ENCODE data around the gene OVCA2. TPM values are rescaled to one million over a fixed set of nuclear protein-coding genes. Genes with fewer than 3 reads are reported as not detected.

OVCA2 gene
- total RNA-seq, 3 donors from 2014 or later, result 25.3 to 35.5 (median 33.0) TPM

GRCh38 chr17:2018716-2019510 is 22.9 kb upstream of the OVCA2 start:
- no peaks in the 10 kb centered on the region for H3K9me3 ChIP-seq
- ATAC-seq, result peak; percentile 39
- no peak overlapping the region for H3K4me3 ChIP-seq
- peaks cover 3% of the 10 kb centered on the region for H3K4me1 ChIP-seq (ENCODE audit: low read depth)
- H3K36me3 ChIP-seq (ENCODE audit: low read depth), result no peaks in the 10 kb centered on the region
- no peak for TF ChIP-seq CTCF (IDR thresholded peaks at IDR 0.05)
- intact Hi-C loops (cut with DNase I, micrococcal nuclease), result no loop called here
- no peak for DNase-seq

- no peaks in the 10 kb centered on the region for H3K36me3 ChIP-seq (ENCODE audit: low read depth)
- DNase-seq (no peak), ATAC-seq (no peak)
- TF ChIP-seq CTCF (IDR thresholded peaks at IDR 0.05), result no peak
- H3K9me3 ChIP-seq, result no peaks in the 10 kb centered on the region
- intact Hi-C loops (cut with DNase I, micrococcal nuclease), result no loop called here
- peaks cover 11% of the 10 kb centered on the region for H3K4me1 ChIP-seq (ENCODE audit: low read depth)
- H3K4me3 ChIP-seq, result no peak overlapping the region
These were observed 22.1 kb upstream of the OVCA2 start for GRCh38 chr17:2019723-2020122.

GRCh38 chr17:2020721-2021120 is 21.1 kb upstream of the OVCA2 start:
- Histone ChIP-seq H3K4me3 (no peak overlapping the region), H3K4me1 (ENCODE audit: low read depth) (peaks cover 19% of the 10 kb centered on the region), H3K9me3 (no peaks in the 10 kb centered on the region), H3K36me3 (ENCODE audit: low read depth) (no peaks in the 10 kb centered on the region)
- TF ChIP-seq CTCF (IDR thresholded peaks at IDR 0.05), result no peak
- DNase-seq (no peak), ATAC-seq (no peak)
- intact Hi-C loops (cut with DNase I, micrococcal nuclease), result no loop called here

GRCh38 chr17:2022647-2023240 is 19.1 kb upstream of the OVCA2 start:
- no peak for TF ChIP-seq CTCF (IDR thresholded peaks at IDR 0.05)
- ATAC-seq (no peak), DNase-seq (no peak)
- intact Hi-C loops (cut with DNase I, micrococcal nuclease), result no loop called here
- H3K36me3 ChIP-seq (ENCODE audit: low read depth), result no peaks in the 10 kb centered on the region
- H3K4me3 ChIP-seq, result no peak overlapping the region
- H3K4me1 ChIP-seq (ENCODE audit: low read depth), result peaks cover 25% of the 10 kb centered on the region
- no peaks in the 10 kb centered on the region for H3K9me3 ChIP-seq

- peaks cover 25% of the 10 kb centered on the region for H3K4me1 ChIP-seq (ENCODE audit: low read depth)
- intact Hi-C loops (cut with DNase I, micrococcal nuclease), result no loop called here
- DNase-seq (no peak), ATAC-seq (no peak)
- H3K9me3 ChIP-seq, result no peaks in the 10 kb centered on the region
- H3K4me3 ChIP-seq, result no peak overlapping the region
- H3K36me3 ChIP-seq (ENCODE audit: low read depth), result no peaks in the 10 kb centered on the region
- TF ChIP-seq CTCF (IDR thresholded peaks at IDR 0.05), result no peak
These were observed 18.6 kb upstream of the OVCA2 start for GRCh38 chr17:2023256-2023655.

Data from mucosa of descending colon (tissue), 3 donors.